KMS-11 (cell line): ENCODE measurements around the gene NACAD.

ENCODE experiments used
- H2AFZ ChIP-seq: fragments of 200-600 bp; sonication (generic); 2 replicates; pipeline ENCODE4 v1.6.1; 2016; ENCODE audit warnings: antibody characterized with exemption, mixed run types, low read depth
- H3K27ac ChIP-seq: fragments of 200-600 bp; sonication (generic); 2 replicates; pipeline ENCODE4 v1.6.1; 2016; ENCODE audit warnings: mild to moderate bottlenecking, mixed run types
- H3K27me3 ChIP-seq: fragments of 200-600 bp; sonication (generic); 2 replicates; pipeline ENCODE4 v1.6.1; 2017; ENCODE audit warnings: mild to moderate bottlenecking, low read depth, mixed run types, moderate library complexity; ENCODE audit not compliant: insufficient read depth
- H3K36me3 ChIP-seq: fragments of 200-600 bp; sonication (generic); 2 replicates; pipeline ENCODE4 v1.6.1; 2017; ENCODE audit warnings: mild to moderate bottlenecking, mixed run types; ENCODE audit not compliant: insufficient read depth
- H3K4me1 ChIP-seq: fragments of 200-600 bp; sonication (generic); 2 replicates; pipeline ENCODE4 v1.6.1; 2016; ENCODE audit warnings: mild to moderate bottlenecking, low read depth, mixed run types; ENCODE audit not compliant: poor library complexity, severe bottlenecking
- H3K4me2 ChIP-seq: fragments of 200-600 bp; sonication (generic); 2 replicates; pipeline ENCODE4 v1.7.0; 2016; ENCODE audit warnings: mild to moderate bottlenecking, mixed run types
- H3K4me3 ChIP-seq: fragments of 200-600 bp; sonication (generic); IDR thresholded peaks from 2 replicates; pipeline ENCODE4 v1.6.1; 2017; ENCODE audit warnings: low read depth, low read length, mixed read lengths; ENCODE audit not compliant: insufficient read depth
- H3K79me2 ChIP-seq: fragments of 200-600 bp; sonication (generic); 2 replicates; pipeline ENCODE4 v1.6.1; 2016; ENCODE audit warnings: low read depth, mixed run types; ENCODE audit not compliant: insufficient read depth
- H3K9ac ChIP-seq: fragments of 200-600 bp; sonication (generic); 2 replicates; pipeline ENCODE4 v1.6.1; 2016; ENCODE audit warnings: mild to moderate bottlenecking, mixed run types
- H4K20me1 ChIP-seq: fragments of 200-600 bp; sonication (generic); 2 replicates; pipeline ENCODE4 v1.6.1; 2016; ENCODE audit warnings: mild to moderate bottlenecking, mixed run types; ENCODE audit not compliant: insufficient read depth
- TF ChIP-seq, protein P1 (sequence below): fragments of 200-600 bp; sonication (generic); conservative IDR thresholded peaks from 2 replicates; pipeline ENCODE4 v1.6.1; 2017; ENCODE audit warnings: low read depth, mild to moderate bottlenecking, antibody characterized with exemption, low read length, moderate library complexity, mixed read lengths

The NACAD gene

DNA sequence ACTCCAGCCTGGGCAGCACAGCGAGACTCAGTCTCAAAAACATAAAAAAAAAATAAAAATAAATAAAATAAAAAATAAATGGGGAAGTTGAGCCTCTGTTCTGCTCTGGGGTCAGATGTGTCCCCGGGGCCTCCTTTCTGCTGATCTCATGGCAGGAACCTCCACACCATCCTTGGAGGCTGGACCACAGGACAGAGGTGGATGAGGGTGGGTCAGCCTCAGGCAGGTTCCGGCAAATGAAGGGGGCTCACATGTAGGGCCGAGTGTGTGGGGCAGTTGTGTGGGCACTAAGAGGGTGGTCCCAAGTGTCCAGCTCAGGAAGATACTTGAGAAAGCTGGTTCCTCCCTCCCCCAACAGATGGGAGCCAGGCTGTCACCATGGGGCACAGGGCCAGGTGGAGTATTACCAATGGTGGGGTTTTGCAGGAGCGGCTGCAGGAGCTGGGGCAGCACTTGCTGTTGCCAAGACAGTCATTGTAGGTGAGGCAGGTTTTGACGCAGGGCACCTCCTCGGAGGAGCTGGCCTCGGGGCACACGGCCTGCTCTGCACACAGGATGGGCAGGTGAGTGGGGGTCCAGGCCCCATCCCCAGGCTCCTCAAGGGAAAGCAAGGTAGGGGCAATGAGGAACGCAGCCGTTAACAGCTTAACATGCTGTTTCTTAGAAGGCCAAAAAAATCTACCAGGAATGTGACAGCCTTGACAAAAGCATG is 36.6 kb upstream of the NACAD start:
- Histone ChIP-seq H3K27me3 (no peaks in the 10 kb centered on the region), H3K36me3 (no peaks in the 10 kb centered on the region), H3K4me1 (no peaks in the 10 kb centered on the region), H3K4me3 (no peak overlapping the region), H3K27ac (no peak overlapping the region), H3K79me2 (no peaks in the 10 kb centered on the region), H2AFZ (no peak overlapping the region), H3K9ac (no peak overlapping the region), H4K20me1 (no peaks in the 10 kb centered on the region), H3K4me2 (no peak overlapping the region)
- TF ChIP-seq, protein P1, sequence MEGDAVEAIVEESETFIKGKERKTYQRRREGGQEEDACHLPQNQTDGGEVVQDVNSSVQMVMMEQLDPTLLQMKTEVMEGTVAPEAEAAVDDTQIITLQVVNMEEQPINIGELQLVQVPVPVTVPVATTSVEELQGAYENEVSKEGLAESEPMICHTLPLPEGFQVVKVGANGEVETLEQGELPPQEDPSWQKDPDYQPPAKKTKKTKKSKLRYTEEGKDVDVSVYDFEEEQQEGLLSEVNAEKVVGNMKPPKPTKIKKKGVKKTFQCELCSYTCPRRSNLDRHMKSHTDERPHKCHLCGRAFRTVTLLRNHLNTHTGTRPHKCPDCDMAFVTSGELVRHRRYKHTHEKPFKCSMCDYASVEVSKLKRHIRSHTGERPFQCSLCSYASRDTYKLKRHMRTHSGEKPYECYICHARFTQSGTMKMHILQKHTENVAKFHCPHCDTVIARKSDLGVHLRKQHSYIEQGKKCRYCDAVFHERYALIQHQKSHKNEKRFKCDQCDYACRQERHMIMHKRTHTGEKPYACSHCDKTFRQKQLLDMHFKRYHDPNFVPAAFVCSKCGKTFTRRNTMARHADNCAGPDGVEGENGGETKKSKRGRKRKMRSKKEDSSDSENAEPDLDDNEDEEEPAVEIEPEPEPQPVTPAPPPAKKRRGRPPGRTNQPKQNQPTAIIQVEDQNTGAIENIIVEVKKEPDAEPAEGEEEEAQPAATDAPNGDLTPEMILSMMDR = no peak

DNA sequence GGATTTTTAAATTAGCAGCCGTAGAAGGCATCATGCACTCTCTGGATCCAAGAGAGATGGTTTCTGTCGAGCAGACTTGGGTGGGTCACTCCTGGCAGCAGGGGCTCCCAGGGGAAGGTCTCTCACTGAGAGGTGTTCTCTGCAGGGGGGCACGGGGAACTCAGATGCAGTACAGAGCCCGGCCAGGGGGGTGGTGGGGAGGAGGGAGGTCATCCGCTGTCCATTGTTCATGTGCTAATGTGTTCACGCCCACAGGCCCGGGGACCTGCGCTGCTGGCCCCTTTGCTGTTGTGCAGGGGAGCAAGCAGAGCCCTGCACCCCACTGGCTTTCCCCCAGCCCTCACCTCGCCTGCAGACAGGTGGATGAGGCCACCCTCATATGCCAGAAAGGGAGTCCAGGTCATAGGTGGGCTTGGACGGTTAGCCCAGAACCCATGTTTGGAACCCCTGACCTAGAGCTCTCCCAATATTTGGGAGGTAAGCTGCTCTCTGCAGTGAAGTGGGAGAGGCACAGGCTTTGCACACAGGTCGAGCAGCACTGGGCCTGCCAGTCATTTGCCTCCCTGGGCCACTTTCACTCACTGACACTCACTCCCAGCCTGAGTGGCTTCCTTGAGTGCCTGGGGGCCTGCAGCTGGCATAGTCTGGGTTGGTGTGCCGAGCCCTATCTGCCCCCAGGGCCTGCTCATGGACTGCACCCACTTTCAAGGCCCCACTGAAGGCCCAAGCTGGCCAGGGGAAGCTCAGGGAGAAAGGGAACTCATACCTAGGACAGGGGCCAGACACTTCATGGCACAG is 35.3 kb upstream of the NACAD start:
- H3K4me2 ChIP-seq = no peak overlapping the region
- H3K79me2 ChIP-seq = no peaks in the 10 kb centered on the region
- no peak overlapping the region for H3K27ac ChIP-seq
- no peaks in the 10 kb centered on the region for H3K4me1 ChIP-seq
- no peak overlapping the region for H3K9ac ChIP-seq
- no peak overlapping the region for H3K4me3 ChIP-seq
- no peaks in the 10 kb centered on the region for H3K27me3 ChIP-seq
- H3K36me3 ChIP-seq = no peaks in the 10 kb centered on the region
- H4K20me1 ChIP-seq = no peaks in the 10 kb centered on the region
- TF ChIP-seq, protein P1 = no peak
- H2AFZ ChIP-seq = no peak overlapping the region

- no peak overlapping the region for H3K27ac ChIP-seq
- no peaks in the 10 kb centered on the region for H4K20me1 ChIP-seq
- no peak overlapping the region for H2AFZ ChIP-seq
These were observed 34.4 kb upstream of the NACAD start for GRCh38 chr7:45122975-45123860.

GRCh38 chr7:45119550-45119949 is 30.8 kb upstream of the NACAD start:
- H3K36me3 ChIP-seq = no peaks in the 10 kb centered on the region
- H4K20me1 ChIP-seq = no peaks in the 10 kb centered on the region
- TF ChIP-seq, protein P1 = no peak
- no peak overlapping the region for H3K27ac ChIP-seq
- H3K4me3 ChIP-seq = no peak overlapping the region
- H3K9ac ChIP-seq = no peak overlapping the region
- H3K4me2 ChIP-seq = no peak overlapping the region
- no peaks in the 10 kb centered on the region for H3K4me1 ChIP-seq
- no peaks in the 10 kb centered on the region for H3K79me2 ChIP-seq
- no peak overlapping the region for H2AFZ ChIP-seq
- H3K27me3 ChIP-seq = no peaks in the 10 kb centered on the region

More at GRCh38 chr7:45122975-45123860, 34.4 kb upstream of the NACAD start:
- Histone ChIP-seq H3K4me2 (no peak overlapping the region), H3K4me3 (no peak overlapping the region), H3K4me1 (no peaks in the 10 kb centered on the region), H3K79me2 (no peaks in the 10 kb centered on the region), H3K9ac (no peak overlapping the region), H3K27me3 (no peaks in the 10 kb centered on the region), H3K36me3 (no peaks in the 10 kb centered on the region)
- TF ChIP-seq, protein P1 = no peak
